Small intestine (tissue), 7 donors: Measurements from ENCODE around the gene FGF14. TPM values are rescaled to one million over a fixed set of nuclear protein-coding genes. Genes with fewer than 3 reads are reported as not detected.
"Not testable (repeated sequence)": the region's sequence is repeated elsewhere in the genome, so short reads cannot be mapped to it uniquely, and the experiment has no call there.

ENCODE experiments used
- DNase-seq, 2 donors: peaks; one replicate each; pipeline versions ENCODE4 v3.0.0 to v3.0.0-alpha.2; 2013
- FAIRE-seq: peaks from 2 replicates; lab custom pipeline; 2012; peaks lifted over from hg19 to GRCh38; lab: Jason Lieb, UNC
- H3K27ac ChIP-seq, 3 donors: one replicate each; pipeline ENCODE4 v1.5.1; 2013; ENCODE audit warnings: low read length in 2 of 3, mild to moderate bottlenecking in 2 of 3, control low read depth in 1 of 3, inconsistent platforms in 1 of 3, low read depth in 1 of 3, moderate library complexity in 1 of 3
- H3K27me3 ChIP-seq, 3 donors: one replicate each; pipeline ENCODE4 v1.6.1; 2013; ENCODE audit warnings: low read length in 3 of 3, inconsistent platforms in 1 of 3; ENCODE audit not compliant: control insufficient read depth in 3 of 3, insufficient read depth in 3 of 3
- H3K36me3 ChIP-seq, 3 donors: one replicate each; pipeline ENCODE4 v1.6.1; 2013; ENCODE audit warnings: low read length in 3 of 3, inconsistent platforms in 1 of 3, low read depth in 1 of 3, mild to moderate bottlenecking in 1 of 3, moderate library complexity in 1 of 3; ENCODE audit not compliant: control insufficient read depth in 3 of 3, insufficient read depth in 2 of 3
- H3K4me1 ChIP-seq, 3 donors: one replicate each; pipeline ENCODE4 v1.6.1; 2013; ENCODE audit warnings: low read length in 2 of 3, inconsistent platforms in 1 of 3, low read depth in 1 of 3, mild to moderate bottlenecking in 1 of 3, moderate library complexity in 1 of 3; ENCODE audit not compliant: control insufficient read depth in 3 of 3, insufficient read depth in 2 of 3
- H3K4me3 ChIP-seq, 3 donors: one replicate each; pipeline ENCODE4 v1.5.1; 2013; ENCODE audit warnings: low read length in 3 of 3, control low read depth in 1 of 3, inconsistent platforms in 1 of 3, low read depth in 1 of 3, mild to moderate bottlenecking in 1 of 3, moderate library complexity in 1 of 3
- H3K9me3 ChIP-seq, 2 donors: one replicate each; pipeline ENCODE4 v1.6.1; 2013; ENCODE audit warnings: low read depth in 1 of 2, low read length in 1 of 2; ENCODE audit not compliant: control insufficient read depth in 2 of 2, insufficient read depth in 1 of 2
- WGBS, 3 donors: extraction: QIAGEN DNeasy Blood & Tissue Kit; methylation state at CpG; one replicate each; pipeline ENCODE4 v1.1.7; 2013; 5-methylcytosine and 5-hydroxymethylcytosine counted together
- polyA plus RNA-seq, 4 donors: library from polyadenylated mRNA; stranded (reverse) in 3 of 4; unstranded in 1 of 4; fragments of 200-250 nt in 3 of 4; fragments of 120-200 nt in 1 of 4; gene quantifications; one replicate each; pipeline versions ENCODE4 v1.2.1 to v1.2.3, GENCODE V29; 2013
- donor health status: healthy with polysubstance abuse.
- donor health status: control.
- donor health status: control.
- donor health status: Bipolar disorder and iron deficiency.
- donor health status: healthy.

The FGF14 gene
- polyA plus RNA-seq, 4 donors = under 0.01 to 0.74 (median 0.31) TPM; not detected in 1

DNA sequence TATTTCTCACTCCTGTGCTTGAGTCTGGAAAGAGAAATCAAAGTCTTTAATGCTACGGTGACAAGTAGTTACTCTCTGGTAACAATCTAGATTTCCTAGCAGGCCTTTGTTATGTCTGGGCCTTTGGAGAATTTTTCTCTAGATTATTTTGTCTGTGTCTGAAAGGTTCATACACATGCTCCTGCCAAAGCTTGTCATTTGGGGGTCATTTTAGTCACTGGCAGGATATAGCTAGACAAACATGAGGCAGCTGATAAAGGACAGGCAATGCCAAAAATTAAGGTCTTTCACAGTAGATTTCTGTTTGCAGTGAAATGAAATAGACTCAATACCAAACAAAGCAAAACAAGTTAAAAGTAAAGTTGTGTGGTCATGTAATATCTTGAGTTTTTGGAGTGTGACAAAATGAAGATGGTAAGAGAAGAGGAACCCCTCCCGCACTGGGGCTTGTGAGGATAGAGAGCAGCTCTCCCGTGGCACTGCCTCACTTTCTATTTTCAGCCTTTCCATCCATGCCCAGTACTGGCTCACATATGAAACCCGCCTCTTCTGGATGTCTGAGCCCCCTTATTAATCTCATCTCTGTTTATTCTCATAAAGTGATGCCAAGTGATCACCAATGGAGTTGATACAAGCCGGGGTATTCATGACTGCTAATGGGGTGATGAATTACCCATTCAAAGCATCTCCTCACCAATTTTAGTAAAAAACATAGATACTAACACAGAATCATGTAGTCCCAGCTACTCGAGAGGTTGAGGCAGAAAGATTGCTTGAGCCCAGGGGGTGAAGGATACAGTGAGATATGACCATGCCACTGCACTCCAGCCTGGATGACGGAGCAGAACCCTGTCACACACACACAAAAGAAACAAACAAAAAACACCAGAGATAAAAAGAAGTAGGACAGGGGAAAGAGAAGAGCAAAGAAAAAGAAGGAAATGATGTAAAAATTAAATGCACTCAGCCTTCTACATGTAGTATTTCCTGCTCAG lies 389.3 kb downstream of the FGF14 start:
- Histone ChIP-seq H3K4me3 (no peak overlapping the region), H3K9me3 (peaks cover 0 to 4% of the 10 kb centered on the region in 2 donors), H3K27me3 (no peaks in the 10 kb centered on the region), H3K4me1 (no peaks in the 10 kb centered on the region), H3K27ac (no peak overlapping the region), H3K36me3 (no peaks in the 10 kb centered on the region)
- DNase-seq (no peak), FAIRE-seq (no peak)
- WGBS, 3 donors = 67 to 76% (median 70%) methylated on average over 7 of the region's 7 CpGs

DNA sequence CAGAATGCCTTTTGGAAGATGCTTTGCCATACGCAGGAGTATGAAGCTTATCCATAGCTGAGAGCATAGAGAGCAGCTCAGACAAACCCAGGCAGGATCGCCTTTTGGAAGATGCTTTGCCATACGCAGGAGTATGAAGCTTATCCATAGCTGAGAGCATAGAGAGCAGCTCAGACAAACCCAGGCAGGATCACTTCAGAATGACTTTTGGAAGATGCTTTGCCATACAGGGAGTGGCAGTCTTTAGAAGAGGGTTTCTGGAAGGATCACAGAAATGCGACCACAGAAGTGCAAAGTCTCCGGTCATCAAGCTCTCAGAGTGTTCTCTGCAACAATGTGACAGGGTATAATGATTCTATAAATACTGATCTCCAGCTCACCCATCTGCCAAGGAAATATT lies 390.4 kb downstream of the FGF14 start:
- not testable (repeated sequence) for DNase-seq, H3K27ac ChIP-seq, H3K4me3 ChIP-seq, FAIRE-seq, H3K9me3 ChIP-seq, H3K27me3 ChIP-seq, H3K36me3 ChIP-seq, H3K4me1 ChIP-seq
- 68 to 80% (median 77%) methylated on average over 5 of the region's 5 CpGs for WGBS, 3 donors

DNA sequence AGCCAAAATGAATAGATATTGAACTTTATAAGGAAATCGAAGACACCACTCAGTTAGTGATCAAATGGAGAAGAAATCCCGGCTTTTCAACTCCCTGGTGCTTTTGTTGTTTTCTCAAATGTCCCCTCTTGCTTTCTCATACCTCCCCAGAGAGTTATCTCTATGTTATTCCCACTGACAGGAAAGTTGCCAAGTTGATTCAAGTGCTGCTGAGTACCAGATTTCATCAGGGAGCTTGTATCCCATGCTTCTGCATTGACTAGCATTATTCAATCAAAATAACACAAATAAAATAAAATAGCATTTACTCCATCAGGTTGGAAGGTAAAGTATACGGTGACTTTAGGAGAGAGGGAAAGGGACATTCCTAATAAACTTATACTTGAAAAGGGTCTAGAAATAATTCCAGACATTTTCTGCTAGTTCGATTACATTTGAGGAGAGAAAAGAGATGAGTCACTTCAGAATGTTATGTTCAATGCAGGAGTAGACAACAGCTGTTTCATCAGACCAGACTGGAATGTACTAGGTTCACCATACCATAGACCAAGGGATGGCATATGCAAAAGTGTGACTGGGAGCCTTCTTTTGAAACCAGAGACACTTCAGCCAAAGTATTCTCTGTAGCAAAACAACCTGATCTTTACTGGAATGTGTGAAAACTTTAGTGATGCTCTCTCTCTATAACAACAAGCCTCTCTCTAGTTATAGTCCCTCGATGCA lies 397.8 kb downstream of the FGF14 start:
- H3K27ac ChIP-seq = no peak overlapping the region
- WGBS, 3 donors = 56 to 66% (median 66%) methylated on average over 5 of the region's 5 CpGs
- DNase-seq (no peak), FAIRE-seq (no peak)
- H3K36me3 ChIP-seq = no peaks in the 10 kb centered on the region
- H3K9me3 ChIP-seq = no peaks in the 10 kb centered on the region
- no peaks in the 10 kb centered on the region for H3K27me3 ChIP-seq
- H3K4me1 ChIP-seq = no peaks in the 10 kb centered on the region
- H3K4me3 ChIP-seq = no peak overlapping the region

DNA sequence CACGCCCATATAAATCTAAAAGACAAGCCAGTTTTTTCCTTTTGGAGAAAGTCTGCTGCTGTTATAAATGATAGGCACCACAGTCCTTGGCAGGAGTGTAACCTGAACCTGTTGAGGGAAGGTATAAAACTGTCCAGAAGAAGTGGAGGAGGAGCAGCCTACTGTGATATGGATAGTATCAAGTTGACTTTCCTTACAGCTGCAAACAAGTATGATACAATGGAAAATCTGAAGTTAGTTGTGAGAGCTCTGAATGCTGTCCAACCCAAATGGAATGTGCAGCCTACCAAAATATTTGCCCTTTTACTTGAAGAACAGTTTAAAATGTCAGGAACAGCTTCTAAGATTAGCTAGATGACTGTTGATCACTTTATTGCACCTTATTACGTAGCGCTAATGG lies 399.6 kb downstream of the FGF14 start:
- DNase-seq (no peak), FAIRE-seq (no peak)
- H3K36me3 ChIP-seq = no peaks in the 10 kb centered on the region
- no peaks in the 10 kb centered on the region for H3K4me1 ChIP-seq
- H3K9me3 ChIP-seq = no peaks in the 10 kb centered on the region
- H3K4me3 ChIP-seq = no peak overlapping the region
- 24 to 55% (median 40%) methylated on average over 3 of the region's 3 CpGs for WGBS, 3 donors
- H3K27me3 ChIP-seq = no peaks in the 10 kb centered on the region
- H3K27ac ChIP-seq = no peak overlapping the region

DNA sequence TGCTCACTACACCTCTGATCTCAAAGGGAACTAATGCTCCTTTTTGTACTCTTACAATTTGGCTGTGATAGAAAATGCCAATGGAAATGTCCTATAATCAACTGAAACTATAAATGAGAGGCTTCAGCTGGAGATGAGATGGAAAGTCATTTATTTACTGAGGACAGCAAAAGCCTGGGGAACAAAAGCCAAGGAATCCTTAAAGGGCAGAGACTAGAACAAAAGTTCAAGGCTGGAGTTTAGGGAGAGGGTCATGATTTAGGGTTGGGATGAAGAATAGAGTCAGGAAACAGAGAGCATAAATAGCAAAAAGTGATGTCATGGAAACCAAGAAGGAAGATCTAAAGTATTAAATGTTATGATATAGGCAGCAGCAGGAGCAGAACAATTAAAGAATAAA lies 401.1 kb downstream of the FGF14 start:
- DNase-seq = no peak
- Histone ChIP-seq H3K9me3 (no peaks in the 10 kb centered on the region), H3K36me3 (no peaks in the 10 kb centered on the region), H3K27me3 (no peaks in the 10 kb centered on the region), H3K27ac (no peak overlapping the region), H3K4me3 (no peak overlapping the region), H3K4me1 (no peaks in the 10 kb centered on the region)
- no peak for FAIRE-seq

DNA sequence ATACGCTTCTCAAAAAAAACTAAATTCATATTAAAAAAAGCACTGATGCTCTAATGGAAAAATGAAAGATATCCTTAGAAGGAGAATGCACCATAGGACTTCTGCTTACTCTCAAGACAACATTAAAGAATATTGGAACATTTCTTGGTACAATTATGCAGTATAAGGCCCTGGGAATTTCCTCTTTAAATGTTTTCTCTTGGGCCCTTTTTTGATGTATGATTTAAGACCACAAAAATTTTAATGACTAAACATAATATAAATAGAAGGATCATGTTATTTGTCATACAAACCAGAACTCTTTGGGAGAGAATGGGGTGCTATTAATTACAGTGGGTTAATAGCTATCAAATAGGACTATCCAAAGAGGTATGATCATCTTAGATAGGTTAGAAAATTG lies 403.7 kb downstream of the FGF14 start:
- H3K4me3 ChIP-seq = no peak overlapping the region
- FAIRE-seq (no peak), DNase-seq (no peak)
- H3K4me1 ChIP-seq = no peaks in the 10 kb centered on the region
- H3K36me3 ChIP-seq = no peaks in the 10 kb centered on the region
- 95 to 97% (median 96%) methylated on average over 1 of the region's 1 CpG for WGBS, 3 donors
- H3K27me3 ChIP-seq = no peaks in the 10 kb centered on the region
- no peak overlapping the region for H3K27ac ChIP-seq
- no peaks in the 10 kb centered on the region for H3K9me3 ChIP-seq

DNA sequence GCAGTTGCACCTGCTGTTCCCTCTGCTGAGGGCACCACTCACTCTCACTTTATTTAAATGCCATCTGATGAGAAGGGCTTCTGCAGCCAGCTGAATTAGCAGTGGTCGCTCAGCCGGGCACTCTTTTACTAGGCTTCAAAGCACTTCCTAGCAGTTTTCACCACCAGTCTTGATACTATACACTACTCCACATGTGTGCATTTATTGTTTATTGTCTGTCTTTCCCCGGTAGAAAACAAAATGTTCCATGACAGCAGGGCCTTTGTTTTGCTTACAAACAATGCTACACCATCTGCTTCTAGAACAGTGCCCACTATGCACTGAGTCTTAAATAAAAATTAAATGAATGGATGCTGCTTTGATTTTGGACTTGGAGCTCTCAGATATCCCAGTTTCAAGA lies 404.9 kb downstream of the FGF14 start:
- DNase-seq = no peak
- Histone ChIP-seq H3K27ac (no peak overlapping the region), H3K4me1 (no peaks in the 10 kb centered on the region), H3K27me3 (no peaks in the 10 kb centered on the region), H3K36me3 (no peaks in the 10 kb centered on the region), H3K4me3 (no peak overlapping the region), H3K9me3 (no peaks in the 10 kb centered on the region)
- FAIRE-seq = no peak
- WGBS, 3 donors = 85 to 91% (median 88%) methylated on average over 3 of the region's 3 CpGs

DNA sequence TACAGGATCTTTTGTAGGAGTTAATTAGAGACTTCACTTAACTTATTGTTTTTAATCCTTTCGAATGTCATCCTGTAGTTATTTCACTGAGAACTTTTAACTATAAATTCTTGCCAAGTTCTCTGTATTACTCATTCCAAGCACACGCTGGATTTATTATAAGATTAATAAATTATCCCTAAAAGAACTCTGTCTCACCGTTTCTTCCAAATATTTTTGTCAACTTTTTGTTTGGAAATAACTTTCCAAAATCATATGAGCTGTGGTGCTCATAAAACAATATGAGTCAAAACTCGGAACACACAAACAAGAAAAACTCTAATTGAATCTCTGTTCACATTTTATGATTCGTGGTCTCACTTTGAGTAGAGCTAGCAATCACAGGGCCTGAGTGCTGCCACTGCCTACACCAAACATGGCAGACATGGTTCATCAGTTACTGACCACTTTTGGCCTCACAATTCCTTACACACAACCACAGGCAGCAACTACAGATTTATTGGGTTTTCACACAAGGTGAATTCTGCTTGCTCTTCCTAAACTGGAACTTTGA lies 412.0 kb downstream of the FGF14 start:
- no peaks in the 10 kb centered on the region for H3K36me3 ChIP-seq
- H3K4me3 ChIP-seq = no peak overlapping the region
- no peaks in the 10 kb centered on the region for H3K27me3 ChIP-seq
- no peaks in the 10 kb centered on the region for H3K4me1 ChIP-seq
- no peaks in the 10 kb centered on the region for H3K9me3 ChIP-seq
- no peak for FAIRE-seq
- H3K27ac ChIP-seq = no peak overlapping the region
- no peak for DNase-seq
- WGBS, 3 donors = 65 to 71% (median 71%) methylated on average over 5 of the region's 5 CpGs
